ENCODE data around the gene EVA1A.

Gene EVA1A

GRCh38 chr2:75595541-75596395, 35.0 kb upstream of the EVA1A start:
- no peaks in the 10 kb centered on the region for H3K9me3 ChIP-seq (ENCODE audit: control insufficient read depth, insufficient read depth, low read length)
- H3F3A ChIP-seq (ENCODE audit: control insufficient read depth, insufficient read depth): no peaks in the 10 kb centered on the region
- peaks cover 6% of the 10 kb centered on the region for H3K27me3 ChIP-seq (ENCODE audit: control insufficient read depth, low read length)
- no peaks in the 10 kb centered on the region for H3K9me2 ChIP-seq (replicated peaks; ENCODE audit: control insufficient read depth, low read length)
- H3K36me3 ChIP-seq (ENCODE audit: control insufficient read depth, low read length): no peaks in the 10 kb centered on the region
- no peaks in the 10 kb centered on the region for H4K20me1 ChIP-seq (ENCODE audit: control insufficient read depth, insufficient read depth, low read depth, low read length)
- no peaks in the 10 kb centered on the region for H3K4me1 ChIP-seq (ENCODE audit: control insufficient read depth, low read length)
- TF ChIP-seq EZH2phosphoT487 (IDR thresholded peaks at IDR 0.05; ENCODE audit: borderline replicate concordance, low read length) (no peak), CTCF (IDR thresholded peaks at IDR 0.05; ENCODE audit: low read depth, low read length, poor library complexity, severe bottlenecking) (no peak)
- no peak overlapping the region for H3K4me3 ChIP-seq (ENCODE audit: low read length)
- no peak overlapping the region for H3K4me2 ChIP-seq (ENCODE audit: low read length)
- no peak overlapping the region for H3K27ac ChIP-seq (ENCODE audit: low read depth, low read length)
- no peaks in the 10 kb centered on the region for H3K79me2 ChIP-seq (ENCODE audit: control insufficient read depth, low read length)

GRCh38 chr2:75594596-75594995, 33.9 kb upstream of the EVA1A start:
- no peaks in the 10 kb centered on the region for H3K36me3 ChIP-seq (ENCODE audit: control insufficient read depth, low read length)
- no peaks in the 10 kb centered on the region for H3K9me2 ChIP-seq (replicated peaks; ENCODE audit: control insufficient read depth, low read length)
- H4K20me1 ChIP-seq (ENCODE audit: control insufficient read depth, insufficient read depth, low read depth, low read length): no peaks in the 10 kb centered on the region
- no peak overlapping the region for H3K4me3 ChIP-seq (ENCODE audit: low read length)
- H3K4me2 ChIP-seq (ENCODE audit: low read length): no peak overlapping the region
- H3K4me1 ChIP-seq (ENCODE audit: control insufficient read depth, low read length): no peaks in the 10 kb centered on the region
- no peaks in the 10 kb centered on the region for H3K9me3 ChIP-seq (ENCODE audit: control insufficient read depth, insufficient read depth, low read length)
- TF ChIP-seq EZH2phosphoT487 (IDR thresholded peaks at IDR 0.05; ENCODE audit: borderline replicate concordance, low read length) (no peak), CTCF (IDR thresholded peaks at IDR 0.05; ENCODE audit: low read depth, low read length, poor library complexity, severe bottlenecking) (no peak)
- H3F3A ChIP-seq (ENCODE audit: control insufficient read depth, insufficient read depth): no peaks in the 10 kb centered on the region
- peaks cover 6% of the 10 kb centered on the region for H3K27me3 ChIP-seq (ENCODE audit: control insufficient read depth, low read length)
- H3K79me2 ChIP-seq (ENCODE audit: control insufficient read depth, low read length): no peaks in the 10 kb centered on the region
- no peak overlapping the region for H3K27ac ChIP-seq (ENCODE audit: low read depth, low read length)

GRCh38 chr2:75592888-75593287, 32.1 kb upstream of the EVA1A start:
- no peaks in the 10 kb centered on the region for H3F3A ChIP-seq (ENCODE audit: control insufficient read depth, insufficient read depth)
- H3K4me3 ChIP-seq (ENCODE audit: low read length): no peak overlapping the region
- H3K9me3 ChIP-seq (ENCODE audit: control insufficient read depth, insufficient read depth, low read length): no peaks in the 10 kb centered on the region
- TF ChIP-seq EZH2phosphoT487 (IDR thresholded peaks at IDR 0.05; ENCODE audit: borderline replicate concordance, low read length) (no peak), CTCF (IDR thresholded peaks at IDR 0.05; ENCODE audit: low read depth, low read length, poor library complexity, severe bottlenecking) (no peak)
- H3K9me2 ChIP-seq (replicated peaks; ENCODE audit: control insufficient read depth, low read length): no peaks in the 10 kb centered on the region
- H3K4me2 ChIP-seq (ENCODE audit: low read length): no peak overlapping the region
- H3K4me1 ChIP-seq (ENCODE audit: control insufficient read depth, low read length): no peaks in the 10 kb centered on the region
- no peaks in the 10 kb centered on the region for H4K20me1 ChIP-seq (ENCODE audit: control insufficient read depth, insufficient read depth, low read depth, low read length)
- no peak overlapping the region for H3K27ac ChIP-seq (ENCODE audit: low read depth, low read length)
- H3K36me3 ChIP-seq (ENCODE audit: control insufficient read depth, low read length): no peaks in the 10 kb centered on the region
- H3K79me2 ChIP-seq (ENCODE audit: control insufficient read depth, low read length): no peaks in the 10 kb centered on the region
- H3K27me3 ChIP-seq (ENCODE audit: control insufficient read depth, low read length): peaks cover 6% of the 10 kb centered on the region

Measured in DOHH2 (cell line).